ENCODE data around the gene SLC16A1.

- TF ChIP-seq CTCF (IDR thresholded peaks at IDR 0.05): no peak
- TF ChIP-seq POLR2A (IDR thresholded peaks at IDR 0.05): no peak
Observed at GRCh38 chr1:112983537-112984131, 27.6 kb upstream of the SLC16A1 start.

Data from right lobe of liver (tissue), 4 donors.